Fibroblast of pulmonary artery (primary cell): Measurements from ENCODE around the gene ZNF3.
A peak's percentile ranks its signal among the peaks of the same experiment; 100 is the strongest.

Source experiments
- DNase-seq: peaks from one replicate; pipeline ENCODE4 v3.0.0-alpha.2; 2010; ENCODE audit warnings: low read depth
- H3K4me3 ChIP-seq: replicated peaks from 2 replicates; pipeline ENCODE4 v1.5.1; 2011; ENCODE audit warnings: low read depth, mild to moderate bottlenecking, control low read depth, low read length, moderate library complexity
- CTCF ChIP-seq: IDR thresholded peaks from 2 replicates; pipeline ENCODE4 v1.5.1; 2011; ENCODE audit warnings: mild to moderate bottlenecking, control low read depth, low read length, inconsistent platforms; ENCODE audit errors: missing control alignments

Gene ZNF3

GRCh38 chr7:100087055-100087750 lies 5.7 kb upstream of the ZNF3 start:
- TF ChIP-seq CTCF = no peak
- peak; percentile 98 for DNase-seq
- H3K4me3 ChIP-seq = no peak overlapping the region

GRCh38 chr7:100085515-100085914 lies 4.0 kb upstream of the ZNF3 start:
- H3K4me3 ChIP-seq = no peak overlapping the region
- no peak for DNase-seq
- TF ChIP-seq CTCF = no peak

GRCh38 chr7:100082978-100083377 lies 1.5 kb upstream of the ZNF3 start:
- no peak overlapping the region for H3K4me3 ChIP-seq
- DNase-seq = no peak
- TF ChIP-seq CTCF = no peak

- no peak for TF ChIP-seq CTCF
- DNase-seq = no peak
- H3K4me3 ChIP-seq = peak overlapping the region; percentile 96
Observed at GRCh38 chr7:100080907-100081534, 502 bp downstream of the ZNF3 start.

- no peak for DNase-seq
- TF ChIP-seq CTCF = no peak
- H3K4me3 ChIP-seq = no peak overlapping the region
Observed at GRCh38 chr7:100079024-100079560, 2.4 kb downstream of the ZNF3 start.

GRCh38 chr7:100077205-100077604 lies 4.3 kb downstream of the ZNF3 start:
- no peak overlapping the region for H3K4me3 ChIP-seq
- no peak for DNase-seq
- TF ChIP-seq CTCF = no peak
